DMS114 treated with DMSO at 0.1 percent for 48 hours (cell line): ENCODE results near the gene EDDM13.
"Not testable (repeated sequence)": the region's sequence is repeated elsewhere in the genome, so short reads cannot be mapped to it uniquely, and the experiment has no call there.

Source experiments
- DNase-seq: peaks from one replicate; lab custom pipeline; 2025; ENCODE audit not compliant: unreplicated experiment; lab: John Stamatoyannopoulos, UW

The EDDM13 gene

GRCh38 chr19:56319991-56320390, 47.4 kb downstream of the EDDM13 start:
- no peak for DNase-seq

GRCh38 chr19:56321254-56321988, 48.9 kb downstream of the EDDM13 start:
- DNase-seq, result no peak

- no peak for DNase-seq
Measured at GRCh38 chr19:56321989-56322440, 49.5 kb downstream of the EDDM13 start.

DNA sequence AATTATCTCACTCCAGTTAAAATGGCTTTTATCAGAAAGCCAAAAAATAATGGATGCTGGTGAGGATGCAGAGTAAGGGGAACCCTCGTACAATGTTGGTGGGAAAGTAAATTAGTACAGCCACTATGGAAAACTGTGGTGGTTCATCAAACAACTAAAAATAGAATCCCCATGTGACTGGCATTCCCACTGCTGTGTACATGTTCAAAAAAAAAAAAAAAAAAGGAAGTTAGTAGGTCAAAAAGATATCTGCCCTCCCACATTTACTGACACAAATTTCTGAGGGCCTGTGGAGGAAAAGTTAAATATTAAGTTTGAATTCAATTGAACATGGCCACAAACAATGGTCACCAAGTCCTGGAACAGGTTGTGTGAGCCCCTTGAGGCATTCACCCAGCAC, 51.9 kb downstream of the EDDM13 start:
- no peak for DNase-seq

GRCh38 chr19:56332695-56333094, 60.1 kb downstream of the EDDM13 start:
- DNase-seq, result no peak

DNA sequence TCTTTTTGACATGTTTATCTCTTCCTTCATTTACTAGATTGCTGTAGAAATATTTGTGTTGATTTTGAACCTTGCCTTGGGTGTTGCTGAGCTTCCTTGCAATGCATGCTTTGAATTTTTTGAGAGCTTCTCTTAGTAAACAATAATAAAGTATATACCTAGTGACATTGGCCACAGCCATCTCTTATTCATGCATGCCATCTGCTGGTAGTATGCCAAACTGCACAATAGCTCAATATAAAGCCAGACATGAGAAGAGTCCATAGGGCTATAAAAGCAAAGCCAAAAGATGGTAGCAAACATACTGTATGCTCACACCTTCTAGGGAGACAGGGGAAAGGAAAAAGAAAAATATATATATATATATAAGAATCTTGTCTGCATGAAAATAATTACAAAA, 61.0 kb downstream of the EDDM13 start:
- DNase-seq, result peak; percentile 70

DNA sequence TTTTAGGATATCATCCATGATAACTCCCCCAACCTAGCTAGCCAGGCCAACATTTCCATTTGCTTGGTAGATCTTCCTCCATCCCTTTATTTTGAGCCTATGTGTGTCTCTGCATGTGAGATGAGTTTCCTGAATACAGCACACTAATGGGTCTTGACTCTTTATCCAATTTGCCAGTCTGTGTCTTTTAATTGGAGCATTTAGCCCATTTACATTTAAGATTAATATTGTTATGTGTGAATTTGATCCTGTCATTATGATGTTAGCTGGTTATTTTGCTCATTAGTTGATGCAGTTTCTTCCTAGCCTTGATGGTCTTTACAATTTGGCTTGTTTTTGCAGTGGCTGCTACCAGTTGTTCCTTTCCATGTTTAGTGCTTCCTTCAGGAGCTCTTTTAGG, 62.8 kb downstream of the EDDM13 start:
- not testable (repeated sequence) for DNase-seq

DNA sequence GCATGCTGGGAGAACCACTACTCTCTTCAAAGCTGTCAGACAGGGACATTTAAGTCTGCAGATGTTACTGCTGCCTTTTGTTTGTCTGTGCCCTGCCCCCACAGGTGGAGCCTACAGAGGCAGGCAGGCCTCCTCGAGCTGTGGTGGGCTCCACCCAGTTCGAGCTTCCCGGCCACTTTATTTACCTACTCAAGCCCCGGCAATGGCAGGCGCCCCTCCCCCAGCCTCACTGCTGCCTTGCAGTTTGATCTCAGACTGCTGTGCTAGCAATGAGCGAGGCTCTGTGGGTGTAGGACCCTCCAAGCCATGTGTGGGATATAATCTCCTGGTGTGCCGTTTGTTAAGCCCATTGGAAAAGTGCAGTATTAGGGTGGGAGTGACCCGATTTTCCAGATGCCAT, 64.5 kb downstream of the EDDM13 start:
- not testable (repeated sequence) for DNase-seq

GRCh38 chr19:56339031-56339430, 66.5 kb downstream of the EDDM13 start:
- DNase-seq, result not testable (repeated sequence)

DNA sequence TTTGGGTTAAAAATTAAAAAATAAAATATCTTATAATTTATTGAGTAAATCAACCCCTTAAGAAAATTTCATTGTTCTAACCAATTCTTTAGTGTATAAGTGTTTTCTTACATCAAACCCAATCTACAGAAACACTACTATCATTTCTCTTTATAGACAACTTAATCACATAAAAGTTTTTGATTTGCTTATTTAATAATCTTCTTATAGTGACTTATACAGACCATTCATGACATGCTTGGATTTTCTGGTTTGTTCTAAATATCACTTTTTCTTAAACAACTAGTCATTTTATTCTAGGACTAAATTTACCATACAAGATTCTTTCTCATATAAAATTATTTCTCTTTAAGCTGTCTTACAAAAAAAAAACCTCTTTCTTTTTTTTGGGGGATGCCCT, 69.4 kb downstream of the EDDM13 start:
- no peak for DNase-seq

DNA sequence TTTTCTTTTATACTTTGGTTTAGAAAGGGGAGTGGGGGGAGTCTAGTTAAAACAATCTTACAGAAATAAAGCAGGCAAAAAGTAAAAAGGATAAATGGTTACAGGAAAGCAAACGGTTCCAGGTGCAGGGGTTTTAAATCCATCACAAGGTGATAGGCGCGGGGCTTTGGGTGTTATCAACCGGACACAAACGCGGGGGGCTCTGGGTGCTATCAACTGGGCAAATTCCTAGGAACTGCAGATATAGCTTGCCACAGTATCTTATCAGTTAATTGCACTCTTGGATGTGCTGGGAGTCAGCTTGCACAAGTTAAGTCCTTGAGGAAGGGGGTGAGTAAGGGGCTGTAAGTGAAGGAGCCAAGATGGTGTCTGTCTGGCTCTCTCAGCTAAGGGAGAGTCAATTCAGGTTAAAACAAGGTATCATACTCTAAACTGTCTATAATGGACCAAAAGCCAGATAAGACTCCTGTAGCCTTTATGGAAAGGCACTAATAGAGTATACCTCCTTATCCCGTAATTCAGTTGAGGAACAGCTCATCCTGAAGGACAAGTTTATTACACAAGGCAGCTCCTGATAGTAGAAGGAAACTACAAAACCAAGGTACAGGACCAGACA, 74.7 kb downstream of the EDDM13 start:
- DNase-seq, result no peak

GRCh38 chr19:56348289-56348877, 75.8 kb downstream of the EDDM13 start:
- DNase-seq, result no peak

DNA sequence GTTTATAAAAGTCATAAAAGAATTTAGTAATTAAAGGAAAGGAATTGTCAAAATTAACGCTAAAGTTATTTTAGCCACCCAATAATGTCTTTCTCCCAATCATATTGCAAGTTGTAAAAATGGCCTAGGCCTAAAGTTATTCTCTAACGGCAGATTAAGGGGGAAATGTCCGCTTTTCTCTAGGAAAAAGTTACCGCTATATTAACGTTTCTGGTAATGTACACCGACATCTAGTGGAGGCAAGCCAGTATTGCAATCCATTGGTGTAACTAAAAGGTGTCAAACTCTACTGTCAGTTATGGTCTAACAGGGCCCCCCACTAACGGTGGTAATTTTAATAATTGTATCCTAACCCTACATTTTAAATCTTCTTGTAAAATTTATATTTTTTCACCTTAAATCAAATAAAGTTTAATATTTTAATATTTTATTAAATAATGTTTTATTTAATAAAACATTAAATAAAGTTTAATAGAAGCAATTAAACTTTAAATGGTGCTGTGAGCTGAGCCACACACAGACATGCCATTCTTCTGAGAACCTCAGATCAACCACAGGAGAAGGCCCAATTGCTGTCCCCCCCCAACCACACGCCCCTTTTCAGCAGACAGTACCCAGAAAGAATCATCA, 78.0 kb downstream of the EDDM13 start:
- DNase-seq, result no peak

DNA sequence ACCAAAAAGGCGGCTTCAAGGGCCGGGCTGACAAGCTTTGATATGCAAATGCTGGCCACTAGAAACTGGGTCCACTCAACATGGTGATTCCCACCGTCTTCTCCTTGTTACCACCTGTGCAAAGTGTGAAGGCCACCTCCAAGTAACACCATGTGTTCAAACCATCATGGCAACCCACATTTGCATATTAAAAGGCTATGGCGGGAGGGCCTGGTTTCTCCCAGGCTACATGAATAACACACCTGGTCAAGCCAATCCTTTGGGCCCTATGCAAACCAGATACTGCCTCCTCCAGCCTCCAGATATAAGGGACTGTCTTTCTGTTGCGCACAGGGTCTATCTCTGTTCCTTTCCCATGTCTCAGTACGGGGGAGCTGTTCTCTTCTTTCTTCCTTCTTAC, 78.7 kb downstream of the EDDM13 start:
- DNase-seq, result no peak

DNA sequence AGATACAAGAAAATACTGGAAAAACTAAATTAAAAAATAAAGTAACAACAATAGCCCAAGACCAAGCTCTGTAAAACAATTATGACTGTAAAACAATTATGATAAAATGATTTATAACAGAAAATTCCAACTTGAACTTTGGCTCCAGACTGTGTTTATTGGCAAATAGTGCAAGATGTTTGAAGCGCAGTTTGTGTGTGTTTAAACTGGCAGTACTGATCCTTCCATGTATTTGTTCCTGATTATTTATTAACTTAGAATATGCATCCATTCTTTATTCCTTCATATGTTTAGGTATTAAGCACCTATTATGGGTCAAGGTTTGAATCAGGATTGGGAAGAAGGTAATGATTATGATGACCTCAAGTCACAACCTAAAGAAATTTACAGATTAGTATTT, 83.0 kb downstream of the EDDM13 start:
- DNase-seq, result no peak

DNA sequence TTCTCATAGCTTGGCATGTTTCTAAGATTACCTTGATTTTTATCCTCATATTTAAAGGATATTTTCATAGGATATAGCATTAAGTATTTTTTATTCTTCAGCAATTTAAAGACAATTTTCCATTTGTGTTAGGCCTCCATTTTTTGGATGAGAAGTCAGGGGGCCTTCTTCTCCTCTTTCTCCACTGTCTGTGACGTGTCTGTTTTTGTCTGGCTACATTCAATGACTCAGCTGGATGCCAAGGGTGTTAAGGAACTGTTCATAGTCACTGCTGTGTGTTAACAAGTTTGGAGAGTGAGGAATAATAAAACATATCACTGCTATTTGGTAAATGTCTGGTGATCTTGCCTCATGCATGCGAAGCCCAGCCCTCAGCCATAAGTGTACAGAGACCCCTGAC, 84.4 kb downstream of the EDDM13 start:
- no peak for DNase-seq
